Activated T-helper 1 cell treated with anti-CD3 and anti-CD28 coated beads, Interleukin-2, amount 50 U/mL, for 16 hours (primary cell): Measurements from ENCODE around the gene PTGIS.

Source experiments
- DNase-seq, 2 donors: peaks; one replicate each; pipeline ENCODE4 v3.0.0-alpha.2; 2020; ENCODE audit warnings: low read depth in 1 of 2, low spot score in 1 of 2

PTGIS gene

DNA sequence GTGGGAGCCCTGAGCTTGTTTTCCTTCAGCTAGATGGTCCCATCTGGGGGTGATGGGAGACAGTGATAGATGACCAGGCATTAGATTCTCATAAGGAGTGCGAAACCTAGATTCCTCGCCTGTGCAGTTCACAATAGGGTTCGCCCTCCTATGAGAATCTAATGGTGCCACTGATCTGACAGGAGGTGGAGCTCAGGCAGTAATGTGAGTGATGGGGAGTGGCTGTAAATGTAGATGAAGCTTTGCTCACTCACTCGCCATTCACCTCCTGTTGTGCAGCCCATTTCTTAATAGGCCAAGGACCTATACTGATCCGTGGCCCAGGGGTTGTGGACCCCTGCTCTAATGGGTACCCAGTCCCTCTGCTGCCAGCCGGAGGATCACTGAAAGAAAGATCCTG, 64.8 kb downstream of the PTGIS start:
- DNase-seq, result no peak

- DNase-seq, result no peak
Observed at GRCh38 chr20:49501917-49502316, 66.0 kb downstream of the PTGIS start.

GRCh38 chr20:49497398-49497669, 70.6 kb downstream of the PTGIS start:
- no peak for DNase-seq

DNA sequence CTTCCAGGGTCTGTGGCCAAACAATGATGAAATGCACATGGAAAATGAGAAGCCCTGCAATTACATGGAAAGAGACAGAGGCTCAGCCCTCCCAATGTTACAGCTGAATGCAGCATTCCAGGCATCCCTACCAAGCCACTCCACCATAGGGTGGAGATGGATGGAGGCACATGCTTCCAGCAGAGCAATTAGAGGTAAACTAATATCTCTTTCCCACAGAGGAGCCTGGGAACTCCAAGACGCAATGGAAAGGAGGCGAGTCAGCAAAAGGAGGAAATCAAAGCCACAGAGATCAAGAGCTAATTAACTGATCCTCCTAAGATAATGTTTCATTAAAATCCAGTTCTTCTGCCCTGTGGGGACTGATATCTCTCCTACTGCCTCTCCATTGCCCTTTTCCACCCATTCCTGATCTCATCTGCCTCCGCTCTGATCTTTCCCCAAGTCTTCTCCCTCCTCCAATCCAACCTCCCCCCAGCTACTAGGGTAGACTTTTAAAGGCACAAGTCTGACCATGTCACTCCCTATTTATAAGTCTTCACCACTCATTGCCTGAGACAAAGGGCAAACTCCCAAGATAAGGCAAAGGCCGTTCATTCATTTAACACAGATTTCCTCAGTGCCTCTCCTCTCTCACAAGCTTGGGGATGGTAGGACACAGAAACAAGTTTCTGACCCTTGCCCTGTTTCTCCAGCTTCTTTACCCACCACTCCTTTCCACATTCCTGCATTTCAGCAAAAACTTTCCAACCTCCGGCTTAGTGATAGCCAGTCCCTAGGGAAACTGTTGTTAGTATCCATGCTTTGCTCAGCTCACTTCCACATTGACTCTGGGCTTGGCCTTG, 71.2 kb downstream of the PTGIS start:
- DNase-seq, result no peak

GRCh38 chr20:49496043-49496442, 71.9 kb downstream of the PTGIS start:
- no peak for DNase-seq

GRCh38 chr20:49490689-49491088, 77.2 kb downstream of the PTGIS start:
- no peak for DNase-seq

DNA sequence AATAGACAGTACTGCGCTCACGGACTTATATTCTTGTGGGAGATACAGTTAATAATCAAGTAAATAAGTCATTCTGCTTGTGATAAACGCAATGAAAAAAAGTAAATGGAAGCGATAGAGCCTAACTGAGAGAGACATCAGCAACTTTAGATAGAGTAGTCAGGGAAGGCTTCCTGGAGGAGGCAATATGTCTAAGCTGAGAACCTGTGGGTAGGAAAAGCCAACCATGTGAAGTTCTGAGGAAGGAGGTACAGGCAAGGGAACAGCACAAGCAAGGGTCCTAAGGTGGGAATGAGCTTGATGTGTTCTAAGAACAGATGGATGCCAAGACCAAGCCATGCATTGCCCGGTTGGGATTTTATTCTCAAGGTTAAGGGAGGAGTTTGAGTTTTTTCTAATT, 78.2 kb downstream of the PTGIS start:
- DNase-seq, result no peak

DNA sequence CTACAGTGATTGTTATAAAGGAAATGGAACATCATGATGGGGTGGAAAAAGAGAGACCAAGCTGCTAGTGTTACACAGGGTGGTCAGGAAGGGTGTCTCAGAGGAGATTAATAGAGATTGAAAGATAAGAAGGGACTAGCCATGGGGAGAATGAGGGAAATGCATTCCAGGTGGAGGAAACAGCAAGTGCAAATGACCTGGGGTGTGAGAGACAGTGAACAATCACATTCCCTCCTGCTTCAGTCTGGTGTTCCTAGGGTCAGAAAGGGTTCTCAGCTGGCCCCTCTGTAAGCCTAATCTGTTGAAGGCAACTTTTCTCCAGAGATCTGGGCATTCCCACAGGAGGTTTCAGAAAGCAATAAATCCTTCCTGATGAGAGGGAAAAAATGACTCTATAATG, 81.9 kb downstream of the PTGIS start:
- DNase-seq, result no peak

- no peak for DNase-seq
Observed at GRCh38 chr20:49485563-49485962, 82.4 kb downstream of the PTGIS start.

GRCh38 chr20:49484180-49485140, 83.5 kb downstream of the PTGIS start:
- DNase-seq, result peak; percentile 12 to 36

DNA sequence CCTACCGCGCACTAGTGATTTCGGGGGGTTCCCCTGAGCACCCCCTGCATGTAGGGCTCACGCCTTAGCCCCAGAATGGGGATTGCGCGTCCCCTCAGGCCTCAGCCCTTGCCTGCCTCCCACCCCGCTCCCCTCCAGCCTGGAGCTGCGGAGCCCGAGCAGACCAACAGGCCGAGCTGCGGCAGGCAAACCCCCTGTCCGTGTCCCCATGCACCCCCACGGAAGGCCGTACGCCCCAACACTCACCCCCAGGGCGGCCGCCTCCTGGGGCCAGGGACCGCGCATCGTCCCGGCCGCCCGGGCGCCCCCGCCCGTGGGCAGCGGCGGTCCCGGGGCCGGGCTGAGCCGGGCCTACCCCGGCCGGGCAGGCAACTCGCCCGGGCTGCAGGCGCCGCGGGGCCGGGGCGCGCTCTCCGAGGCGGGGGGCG, 84.2 kb downstream of the PTGIS start:
- no peak for DNase-seq

GRCh38 chr20:49483018-49483695, 84.8 kb downstream of the PTGIS start:
- DNase-seq, result no peak

DNA sequence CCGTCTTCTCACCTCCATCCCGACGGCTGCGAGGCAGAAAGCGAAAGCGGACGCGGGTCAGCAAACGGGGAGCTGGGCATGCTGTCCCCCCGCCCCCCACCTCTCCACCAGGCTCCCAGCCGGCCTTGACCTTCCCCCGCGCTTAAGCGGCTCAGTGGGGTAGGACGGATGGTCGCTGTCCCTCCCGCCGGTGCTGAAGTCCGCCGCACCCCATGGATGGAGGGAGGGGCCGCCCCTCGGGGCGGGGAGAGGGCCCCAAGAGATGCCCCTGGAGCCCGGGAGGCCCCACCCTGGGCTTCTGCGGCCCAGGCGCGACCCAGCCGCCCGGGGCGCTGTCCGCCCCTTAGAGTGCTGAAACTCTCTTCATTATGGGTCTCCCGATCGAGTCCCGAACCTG, 85.3 kb downstream of the PTGIS start, which contains the start of gene KCNB1:
Gene KCNB1 (minus strand): TSS at position 48 of the 397 bp plus-strand sequence. CDS start 188 bp downstream, outside the sequence.
- DNase-seq, result no peak

GRCh38 chr20:49482173-49482572, 85.8 kb downstream of the PTGIS start:
- DNase-seq, result no peak

- DNase-seq, result no peak
Observed at GRCh38 chr20:49481116-49481515, 86.8 kb downstream of the PTGIS start.

GRCh38 chr20:49480236-49480635, 87.7 kb downstream of the PTGIS start:
- no peak for DNase-seq

DNA sequence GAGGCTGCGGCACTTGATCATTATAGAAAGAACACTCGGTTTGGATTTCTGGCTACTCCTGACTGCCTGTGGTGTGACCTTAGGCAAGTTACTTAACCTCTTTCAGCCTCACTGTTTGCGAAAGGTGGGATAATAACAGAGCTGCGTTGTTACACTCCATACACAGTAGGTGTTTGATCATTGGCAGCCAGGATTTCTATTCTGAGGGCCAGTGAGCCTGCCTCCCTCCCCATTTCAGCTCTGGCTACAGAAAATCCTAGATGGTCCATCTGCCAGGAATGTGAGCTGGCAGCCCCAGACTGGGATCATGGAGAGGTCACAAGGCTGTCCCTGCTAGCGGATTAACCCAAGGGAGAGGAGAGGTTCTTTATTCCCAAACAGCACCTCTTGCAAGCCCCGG, 88.2 kb downstream of the PTGIS start:
- no peak for DNase-seq

DNA sequence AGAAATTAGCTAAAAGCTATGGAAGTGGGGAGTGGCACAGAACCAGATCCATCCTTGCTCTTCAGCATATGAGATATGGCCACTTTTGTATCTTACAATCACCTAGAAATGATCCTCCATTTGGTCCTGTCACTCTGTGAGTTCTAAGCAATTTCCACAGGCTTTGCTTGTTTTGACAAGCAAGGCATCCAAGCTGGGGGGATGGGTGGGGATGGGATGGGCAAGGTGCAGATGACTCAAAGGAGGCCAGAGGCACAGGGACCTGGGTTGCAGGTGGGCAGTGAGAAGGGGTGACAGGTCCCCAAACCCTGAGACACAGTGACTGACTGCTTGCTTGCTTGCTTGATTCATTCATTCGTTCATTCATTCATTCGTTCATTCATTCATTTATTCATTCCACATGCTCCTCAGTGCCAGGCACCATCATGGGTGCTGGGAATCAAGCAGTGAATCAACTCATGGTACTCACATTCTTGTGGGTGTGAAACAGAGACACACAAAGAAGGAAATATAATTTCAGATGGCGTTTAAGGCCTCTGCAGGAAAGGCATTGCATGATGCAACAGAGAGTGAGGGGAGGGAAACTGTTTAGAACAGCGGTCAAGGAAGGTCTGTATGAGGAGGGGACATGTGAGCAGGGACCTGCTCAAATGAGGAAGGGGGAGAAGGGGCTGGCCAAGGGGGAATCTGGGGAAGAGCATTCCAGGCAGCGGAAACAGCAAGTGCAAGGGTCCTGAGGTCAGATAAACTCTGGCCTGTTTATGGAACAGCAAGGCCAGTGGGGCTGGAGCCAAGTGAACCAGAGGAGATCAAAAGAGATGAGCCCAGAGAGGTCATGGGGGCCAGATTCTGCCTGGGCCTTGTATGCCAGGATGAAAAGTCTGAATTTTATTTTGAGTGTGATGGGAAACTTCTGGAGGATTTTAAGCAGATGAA, 88.9 kb downstream of the PTGIS start:
- no peak for DNase-seq

DNA sequence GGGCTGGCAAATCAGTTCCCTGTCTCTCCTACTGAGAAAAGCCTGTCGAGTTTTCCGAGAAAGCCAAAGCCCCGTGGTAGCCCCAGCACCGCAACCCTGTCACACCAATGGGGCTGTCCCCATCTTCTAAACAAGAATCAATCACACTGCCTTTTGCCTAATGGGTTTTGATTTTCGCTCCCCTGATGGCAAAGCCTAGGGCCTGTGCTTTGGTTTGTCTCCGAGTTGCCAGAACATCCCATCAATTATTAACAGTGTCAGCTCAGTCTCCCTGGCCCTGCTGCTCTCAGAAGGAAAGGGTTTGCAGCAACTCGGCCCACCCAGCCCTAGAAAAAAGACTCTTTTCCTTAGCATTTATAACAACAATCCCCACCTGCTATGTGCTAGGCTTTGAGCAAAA, 89.7 kb downstream of the PTGIS start:
- DNase-seq, result no peak

DNA sequence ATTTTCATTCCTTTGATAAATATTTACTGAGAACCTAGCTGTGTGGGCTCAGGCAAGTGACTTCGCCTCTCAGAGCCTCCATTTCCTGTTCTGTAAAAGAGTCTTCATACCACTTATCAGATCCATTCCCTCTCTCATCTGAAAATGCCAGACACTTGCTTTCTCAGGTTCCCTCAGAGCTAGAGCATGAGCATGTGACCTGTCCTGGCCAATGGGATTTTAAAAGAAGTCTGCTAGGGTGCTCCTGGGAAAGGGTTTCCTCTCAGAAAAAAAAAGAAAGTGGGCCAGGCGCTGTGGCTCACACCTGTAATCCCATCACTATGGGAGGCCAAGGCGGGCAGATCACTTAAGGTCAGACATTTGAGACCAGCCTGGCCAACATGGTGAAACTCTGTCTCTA, 90.7 kb downstream of the PTGIS start:
- no peak for DNase-seq

GRCh38 chr20:49476016-49476355, 92.0 kb downstream of the PTGIS start:
- DNase-seq, result no peak
